Renal cortex interstitium (tissue), 11 donors: Measurements from ENCODE around the gene SAP30L. TPM values are rescaled to one million over a fixed set of nuclear protein-coding genes. Genes with fewer than 3 reads are reported as not detected.

Experiments used
- DNase-seq, 11 donors: peaks; one replicate each; pipeline ENCODE4 v3.0.0-alpha.2; 2013; ENCODE audit warnings: low read depth in 9 of 11, low spot score in 4 of 11; ENCODE audit errors: extremely low read depth in 1 of 11
- polyA plus RNA-seq, 3 donors: library from polyadenylated mRNA; unstranded; fragments of 120-200 nt; gene quantifications; one replicate each; pipeline ENCODE4 v1.2.1, GENCODE V29; 2013; ENCODE audit not compliant: insufficient read length in 3 of 3

SAP30L gene
- polyA plus RNA-seq, 3 donors, result 49.3 to 62.4 (median 52.0) TPM

- DNase-seq, result no peak
Observed at GRCh38 chr5:154410786-154411185, 35.0 kb upstream of the SAP30L start.

- no peak for DNase-seq
Observed at GRCh38 chr5:154411338-154411737, 34.5 kb upstream of the SAP30L start.

GRCh38 chr5:154412316-154412715, 33.5 kb upstream of the SAP30L start:
- DNase-seq, result no peak

- DNase-seq, result no peak
Observed at GRCh38 chr5:154412925-154413324, 32.9 kb upstream of the SAP30L start.

- DNase-seq, result no peak
Observed at GRCh38 chr5:154415114-154415513, 30.7 kb upstream of the SAP30L start.

GRCh38 chr5:154418344-154418820, 27.4 kb upstream of the SAP30L start:
- DNase-seq, result no peak

- DNase-seq, result no peak
Observed at GRCh38 chr5:154419236-154419635, 26.6 kb upstream of the SAP30L start.

- no peak for DNase-seq
Observed at GRCh38 chr5:154421868-154422267, 23.9 kb upstream of the SAP30L start.

GRCh38 chr5:154422298-154422697, 23.5 kb upstream of the SAP30L start:
- DNase-seq, result no peak

GRCh38 chr5:154428208-154428607, 17.6 kb upstream of the SAP30L start:
- no peak for DNase-seq

- DNase-seq, result no peak
Observed at GRCh38 chr5:154429341-154429740, 16.5 kb upstream of the SAP30L start.

- no peak for DNase-seq
Observed at GRCh38 chr5:154430466-154430865, 15.3 kb upstream of the SAP30L start.

- no peak for DNase-seq
Observed at GRCh38 chr5:154430961-154431630, 14.7 kb upstream of the SAP30L start.

- no peak for DNase-seq
Observed at GRCh38 chr5:154435226-154435625, 10.6 kb upstream of the SAP30L start.

- DNase-seq, result no peak
Observed at GRCh38 chr5:154437281-154437965, 8.4 kb upstream of the SAP30L start.

- DNase-seq, result no peak
Observed at GRCh38 chr5:154440540-154440939, 5.3 kb upstream of the SAP30L start.

- DNase-seq, result no peak
Observed at GRCh38 chr5:154442801-154443200, 3.0 kb upstream of the SAP30L start.

- no peak for DNase-seq
Observed at GRCh38 chr5:154444556-154445421, 1.0 kb upstream of the SAP30L start.

GRCh38 chr5:154446195-154447088, 645 bp downstream of the SAP30L start:
- peak in 6 of 11 donors; percentile 44 to 66 (median 60) for DNase-seq
